ENCODE data around the gene PCDH9. TPM values are rescaled to one million over a fixed set of nuclear protein-coding genes. Genes with fewer than 3 reads are reported as not detected.

The PCDH9 gene
- total and polyA plus RNA-seq, 2 of the 13 experiments (the other 11 are each of a cell fraction or from before 2014, with no cell fraction given), result 0.09 TPM; not detected in 1

GRCh38 chr13:67052550-67053490 is 177.3 kb downstream of the PCDH9 start:
- H3K4me3 ChIP-seq (replicated peaks in 1 of 3; ENCODE audit: insufficient read depth in 1 of 3, low read depth in 2 of 3, low read length in 3 of 3), result no peak overlapping the region
- H3K9ac ChIP-seq (ENCODE audit: insufficient read depth, low read depth, low read length), result no peak overlapping the region
- no peak for DNase-seq (ENCODE audit: low spot score)
- no peaks in the 10 kb centered on the region for H3K36me3 ChIP-seq (replicated peaks in 1 of 2; ENCODE audit: control insufficient read depth in 1 of 2, insufficient read depth in 2 of 2, low read length in 2 of 2)
- ChIA-PET POLR2A (no interaction called here), CTCF (ENCODE audit: low intra/inter-chr PET ratio, low total read pairs) (no interaction called here)
- FAIRE-seq, result no peak
- no peak overlapping the region for H3K4me2 ChIP-seq (ENCODE audit: low read depth, low read length)
- no peaks in the 10 kb centered on the region for H4K20me1 ChIP-seq (ENCODE audit: insufficient read depth, low read length)
- BruUV-seq (replicated peaks), result no TSS peak
- no peak overlapping the region for H2AFZ ChIP-seq (ENCODE audit: low read length)
- in situ Hi-C loops (cut with HindIII; ENCODE audit: extremely low pct_ligation_motif_present, low pct_unique_long_range_greater_than_20kb) (no loop called here), intact Hi-C loops (cut with micrococcal nuclease; ENCODE audit: unreplicated experiment) (no loop called here)
- no peaks in the 10 kb centered on the region for H3K27me3 ChIP-seq (ENCODE audit: control insufficient read depth in 1 of 2, insufficient read depth in 2 of 2, low read length in 2 of 2)
- H3K4me1 ChIP-seq (ENCODE audit: insufficient read depth, low read length), result no peaks in the 10 kb centered on the region
- H3K27ac ChIP-seq (ENCODE audit: extremely low read length, insufficient read depth, low read length), result no peak overlapping the region
- WGBS (ENCODE audit: low lambda C conversion rate), result 47% methylated on average over 8 of the region's 8 CpGs
- H3K79me2 ChIP-seq (ENCODE audit: insufficient read depth, low read length), result no peaks in the 10 kb centered on the region
- ATAC-seq, result no peak
- H3K9me3 ChIP-seq (ENCODE audit: low read length), result no peaks in the 10 kb centered on the region
- TF ChIP-seq DDIT3 (CRISPR knock-in tag; IDR thresholded peaks at IDR 0.05), result no peak
- TF ChIP-seq ZNF564 (CRISPR knock-in tag; IDR thresholded peaks at IDR 0.05), result no peak
- TF ChIP-seq MIER3 (CRISPR knock-in tag; IDR thresholded peaks at IDR 0.05; ENCODE audit: borderline replicate concordance), result no peak
- TF ChIP-seq RAD21 (CRISPR knock-in tag; IDR thresholded peaks at IDR 0.05), result no peak
- TF ChIP-seq HIC2 (CRISPR knock-in tag; IDR thresholded peaks at IDR 0.05; ENCODE audit: low read depth), result no peak
- no peak for TF ChIP-seq ISX (CRISPR knock-in tag; conservative IDR thresholded peaks at IDR 0.05)
- no peak for TF ChIP-seq ZBTB2 (CRISPR knock-in tag; IDR thresholded peaks at IDR 0.05; ENCODE audit: low read depth)
- no peak for TF ChIP-seq HNF1B (CRISPR knock-in tag; IDR thresholded peaks at IDR 0.05)
- TF ChIP-seq ZNF891 (CRISPR knock-in tag; IDR thresholded peaks at IDR 0.05), result no peak
- no peak for TF ChIP-seq ZC3H4 (CRISPR knock-in tag; IDR thresholded peaks at IDR 0.05; ENCODE audit: borderline replicate concordance)
- TF ChIP-seq ZNF746 (CRISPR knock-in tag; IDR thresholded peaks at IDR 0.05), result no peak
- no peak for TF ChIP-seq ZBTB8A (CRISPR knock-in tag; IDR thresholded peaks at IDR 0.05; ENCODE audit: borderline replicate concordance, low read depth)
- no peak for TF ChIP-seq TFE3 (CRISPR knock-in tag; IDR thresholded peaks at IDR 0.05)
- no peak for TF ChIP-seq ZBTB39 (CRISPR knock-in tag; IDR thresholded peaks at IDR 0.05)
